CD4-positive, alpha-beta T cell (primary cell): ENCODE results near the gene CEP89. TPM values are rescaled to one million over a fixed set of nuclear protein-coding genes. Genes with fewer than 3 reads are reported as not detected.

Experiments used
- ATAC-seq: fragments of 200-7000 bp; cut with Tn5 transposase; one replicate; pipeline ENCODE4 v1.10.0; 2022; ENCODE audit warnings: mild to moderate bottlenecking; ENCODE audit not compliant: poor library complexity
- CTCF ChIA-PET: fragments of 350-600 bp; sonication (Branson Sonifier 250); formaldehyde crosslinking; loops from one replicate; lab custom pipeline; 2021; ENCODE audit warnings: antibody characterized with exemption, inconsistent platforms; lab: Charles Lee
- POLR2A ChIA-PET: fragments of 350-600 bp; sonication (Branson Sonifier 250); formaldehyde crosslinking; loops from one replicate; lab custom pipeline; 2021; ENCODE audit warnings: antibody characterized with exemption, inconsistent platforms; lab: Charles Lee
- DNase-seq, 14 experiments: peaks; one replicate each; pipeline ENCODE4 v3.0.0-alpha.2; 2013 to 2020; ENCODE audit warnings: mixed read lengths in 2 of 14
- H3K27ac ChIP-seq, 2 donors: one replicate each; pipeline versions ENCODE4 v1.5.1 to v1.7.0; 2013; ENCODE audit warnings: low read length in 2 of 2, low read depth in 1 of 2, mild to moderate bottlenecking in 1 of 2
- H3K27me3 ChIP-seq, 2 experiments: 1 replicate in 1 of 2; 2 replicates in 1 of 2; pipeline versions ENCODE4 v1.6.1 to v1.7.0; 2013; ENCODE audit warnings: low read length in 2 of 2, control low read depth in 1 of 2, mild to moderate bottlenecking in 1 of 2, moderate library complexity in 1 of 2; ENCODE audit not compliant: insufficient read depth in 2 of 2, control insufficient read depth in 1 of 2
- H3K36me3 ChIP-seq: one replicate; pipeline ENCODE4 v1.6.1; 2013; ENCODE audit warnings: low read length, control low read depth; ENCODE audit not compliant: insufficient read depth
- H3K4me1 ChIP-seq: one replicate; pipeline ENCODE4 v1.6.1; 2013; ENCODE audit warnings: low read length, control low read depth; ENCODE audit not compliant: insufficient read depth
- H3K4me3 ChIP-seq: one replicate; pipeline ENCODE4 v1.5.1; 2013; ENCODE audit warnings: mild to moderate bottlenecking, low read length, moderate library complexity
- H3K9me3 ChIP-seq, 2 experiments: 1 replicate in 1 of 2; 2 replicates in 1 of 2; pipeline versions ENCODE4 v1.6.1 to v1.7.0; 2013; ENCODE audit warnings: low read length in 2 of 2, mild to moderate bottlenecking in 2 of 2, control low read depth in 1 of 2, moderate library complexity in 1 of 2; ENCODE audit not compliant: control insufficient read depth in 1 of 2, insufficient read depth in 1 of 2
- H3K27ac Mint-ChIP-seq: one replicate; pipeline ENCODE4 v1.8.0; 2020; ENCODE audit warnings: mixed read lengths
- H3K27me3 Mint-ChIP-seq: one replicate; pipeline ENCODE4 v1.8.0; 2021; ENCODE audit warnings: mixed read lengths
- H3K36me3 Mint-ChIP-seq: one replicate; pipeline ENCODE4 v1.8.0; 2021; ENCODE audit warnings: low read depth, mixed read lengths
- H3K4me1 Mint-ChIP-seq: one replicate; pipeline ENCODE4 v1.8.0; 2021; ENCODE audit warnings: low read depth, mixed read lengths
- H3K4me3 Mint-ChIP-seq: one replicate; pipeline ENCODE4 v1.8.0; 2020; ENCODE audit warnings: mild to moderate bottlenecking, mixed read lengths
- H3K9me3 Mint-ChIP-seq: one replicate; pipeline ENCODE4 v1.8.0; 2020; ENCODE audit warnings: mixed read lengths
- intact Hi-C, 2 experiments: fragments of 100-400 bp; cut with DNase I in 1 of 2; cut with micrococcal nuclease in 1 of 2; formaldehyde crosslinking; loops; one replicate each; pipeline versions ENCODE4 v1.15.1 to v1.9.0; 2023 to 2025; cut with DNase I, micrococcal nuclease
- total RNA-seq, 174 experiments: library from RNA in 2 of 174; stranded (reverse) in 2 of 174; gene quantifications; one replicate each; pipeline ENCODE4 v1.2.3 and lab custom pipeline; 2021 to 2026
- TF ChIP-seq, protein P1 (sequence below): fragments of 200-600 bp; IDR thresholded peaks from one replicate; pipeline ENCODE4 v1.8.0; 2022; ENCODE audit warnings: antibody characterized with exemption, mild to moderate bottlenecking

Gene CEP89
- total RNA-seq, 2 experiments from 2014 or later = 4.0 to 5.1 TPM

DNA sequence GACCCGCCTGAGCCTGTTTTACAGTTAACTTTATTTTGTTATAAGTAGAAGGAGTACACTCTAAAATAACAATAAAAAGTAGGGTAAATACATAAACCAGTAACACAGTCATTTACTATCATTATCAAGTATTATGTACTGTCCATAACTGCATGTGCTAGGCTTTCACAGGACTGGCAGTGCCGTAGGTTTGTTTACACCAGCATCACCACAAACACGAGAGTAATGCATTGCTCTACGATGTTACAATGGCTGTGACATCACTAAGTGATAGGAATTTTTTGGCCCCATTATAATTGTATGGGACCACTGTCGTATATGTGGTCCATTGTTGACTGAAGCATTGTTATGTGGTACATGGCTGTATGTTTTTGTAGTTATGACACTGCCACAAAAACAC is 60.9 kb downstream of the CEP89 start:
- Histone ChIP-seq H3K27ac (no peak overlapping the region), H3K36me3 (peaks cover 8% of the 10 kb centered on the region), H3K9me3 (peaks cover 0 to 6% of the 10 kb centered on the region in 2 experiments), H3K4me1 (no peaks in the 10 kb centered on the region), H3K4me3 (no peak overlapping the region), H3K27me3 (no peaks in the 10 kb centered on the region)
- peaks cover 6% of the 10 kb centered on the region for H3K9me3 Mint-ChIP-seq
- CTCF ChIA-PET = no interaction called here
- no peaks in the 10 kb centered on the region for H3K4me1 Mint-ChIP-seq
- H3K36me3 Mint-ChIP-seq = peaks cover 65% of the 10 kb centered on the region
- DNase-seq = no peak
- intact Hi-C loops = no loop called here
- no peaks in the 10 kb centered on the region for H3K27me3 Mint-ChIP-seq
- ATAC-seq = no peak
- TF ChIP-seq, protein P1, sequence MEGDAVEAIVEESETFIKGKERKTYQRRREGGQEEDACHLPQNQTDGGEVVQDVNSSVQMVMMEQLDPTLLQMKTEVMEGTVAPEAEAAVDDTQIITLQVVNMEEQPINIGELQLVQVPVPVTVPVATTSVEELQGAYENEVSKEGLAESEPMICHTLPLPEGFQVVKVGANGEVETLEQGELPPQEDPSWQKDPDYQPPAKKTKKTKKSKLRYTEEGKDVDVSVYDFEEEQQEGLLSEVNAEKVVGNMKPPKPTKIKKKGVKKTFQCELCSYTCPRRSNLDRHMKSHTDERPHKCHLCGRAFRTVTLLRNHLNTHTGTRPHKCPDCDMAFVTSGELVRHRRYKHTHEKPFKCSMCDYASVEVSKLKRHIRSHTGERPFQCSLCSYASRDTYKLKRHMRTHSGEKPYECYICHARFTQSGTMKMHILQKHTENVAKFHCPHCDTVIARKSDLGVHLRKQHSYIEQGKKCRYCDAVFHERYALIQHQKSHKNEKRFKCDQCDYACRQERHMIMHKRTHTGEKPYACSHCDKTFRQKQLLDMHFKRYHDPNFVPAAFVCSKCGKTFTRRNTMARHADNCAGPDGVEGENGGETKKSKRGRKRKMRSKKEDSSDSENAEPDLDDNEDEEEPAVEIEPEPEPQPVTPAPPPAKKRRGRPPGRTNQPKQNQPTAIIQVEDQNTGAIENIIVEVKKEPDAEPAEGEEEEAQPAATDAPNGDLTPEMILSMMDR = no peak
- POLR2A ChIA-PET = no interaction called here
- no peak overlapping the region for H3K4me3 Mint-ChIP-seq
- H3K27ac Mint-ChIP-seq = no peak overlapping the region

DNA sequence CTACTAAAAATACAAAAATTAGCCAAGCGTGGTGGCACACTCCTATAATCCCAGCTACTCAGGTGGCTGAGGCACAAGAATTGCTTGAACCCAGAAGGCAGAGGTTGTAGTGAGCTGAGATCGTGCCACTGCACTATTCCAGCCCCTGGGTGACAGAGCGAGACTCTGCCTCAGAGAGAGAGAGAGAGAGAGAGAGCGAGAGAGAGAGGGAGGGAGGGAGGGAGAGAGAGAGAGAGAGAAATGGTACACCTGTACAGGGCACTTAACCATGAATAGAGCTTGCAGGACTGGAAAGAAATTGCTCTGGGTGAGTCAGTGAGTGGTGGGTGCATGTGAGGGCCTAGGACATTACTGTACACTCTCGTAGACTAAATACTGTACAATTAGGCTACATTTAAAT is 61.7 kb downstream of the CEP89 start:
- ChIA-PET POLR2A (no interaction called here), CTCF (no interaction called here)
- peaks cover 0 to 6% of the 10 kb centered on the region in 2 experiments for H3K9me3 ChIP-seq
- H3K4me3 ChIP-seq = no peak overlapping the region
- no peaks in the 10 kb centered on the region for H3K4me1 Mint-ChIP-seq
- no peaks in the 10 kb centered on the region for H3K27me3 ChIP-seq
- no peak overlapping the region for H3K27ac Mint-ChIP-seq
- intact Hi-C loops = no loop called here
- TF ChIP-seq, protein P1 = no peak
- ATAC-seq (no peak), DNase-seq (no peak)
- peaks cover 8% of the 10 kb centered on the region for H3K9me3 Mint-ChIP-seq
- H3K27me3 Mint-ChIP-seq = no peaks in the 10 kb centered on the region
- no peak overlapping the region for H3K4me3 Mint-ChIP-seq
- H3K4me1 ChIP-seq = no peaks in the 10 kb centered on the region
- H3K36me3 Mint-ChIP-seq = peaks cover 66% of the 10 kb centered on the region
- H3K36me3 ChIP-seq = peaks cover 8% of the 10 kb centered on the region
- no peak overlapping the region for H3K27ac ChIP-seq

DNA sequence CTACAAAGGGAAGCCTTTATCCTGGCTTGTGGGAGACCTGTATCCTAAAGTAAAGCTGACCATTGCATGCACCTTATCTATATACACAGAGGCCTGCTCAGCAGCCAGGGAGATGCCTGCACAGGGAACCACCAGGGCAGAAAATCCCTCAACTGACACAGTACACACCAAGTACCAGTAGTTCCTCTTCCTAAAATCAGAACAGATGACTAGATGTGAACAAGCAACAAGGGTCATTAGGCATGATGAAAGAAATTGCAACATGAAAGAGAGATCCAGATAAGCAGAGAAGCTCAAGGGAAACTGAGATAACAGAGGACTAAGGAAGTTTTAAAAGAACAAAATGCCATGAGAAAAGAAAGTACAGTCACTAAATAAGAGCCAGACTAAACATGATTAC is 62.5 kb downstream of the CEP89 start:
- Mint-ChIP-seq H3K27ac (no peak overlapping the region), H3K9me3 (peaks cover 8% of the 10 kb centered on the region), H3K36me3 (peaks cover 63% of the 10 kb centered on the region), H3K27me3 (no peaks in the 10 kb centered on the region), H3K4me1 (no peaks in the 10 kb centered on the region), H3K4me3 (no peak overlapping the region)
- ChIA-PET CTCF (no interaction called here), POLR2A (interaction anchor here (0.6 kb wide), 1 partner anchor 113 kb away, joined by 4 read pairs; no protein-coding TSS in a partner anchor)
- Histone ChIP-seq H3K4me3 (no peak overlapping the region), H3K36me3 (peaks cover 6% of the 10 kb centered on the region), H3K9me3 (peaks cover 0 to 6% of the 10 kb centered on the region in 2 experiments), H3K27me3 (no peaks in the 10 kb centered on the region), H3K27ac (no peak overlapping the region), H3K4me1 (no peaks in the 10 kb centered on the region)
- no peak for ATAC-seq
- DNase-seq = no peak
- intact Hi-C loops = no loop called here
- TF ChIP-seq, protein P1 = no peak
